Left hindlimb (tissue), 1 donor: ENCODE results near the gene WEE2.

Source experiments
- DNase-seq: peaks from one replicate; pipeline ENCODE4 v3.0.0-alpha.2; 2018

WEE2 gene

DNA sequence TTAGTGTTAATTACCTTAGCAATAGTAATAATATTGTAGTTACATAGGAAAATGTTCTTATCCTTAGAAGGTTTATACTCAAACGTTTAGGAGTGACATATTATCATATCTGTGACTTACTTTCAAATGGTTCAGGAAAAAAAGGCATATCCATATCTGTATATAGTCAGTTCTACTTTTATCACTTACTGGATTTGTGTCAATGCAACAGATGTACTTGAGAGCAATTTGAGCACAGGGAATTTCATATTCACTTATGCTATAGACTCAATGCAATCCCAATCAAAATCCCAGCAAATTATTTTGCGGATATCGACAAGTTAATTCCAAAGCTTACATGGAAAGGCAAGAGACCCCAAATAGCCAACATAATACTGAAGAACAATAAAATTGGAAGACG, 16.2 kb upstream of the WEE2 start:
- no peak for DNase-seq

DNA sequence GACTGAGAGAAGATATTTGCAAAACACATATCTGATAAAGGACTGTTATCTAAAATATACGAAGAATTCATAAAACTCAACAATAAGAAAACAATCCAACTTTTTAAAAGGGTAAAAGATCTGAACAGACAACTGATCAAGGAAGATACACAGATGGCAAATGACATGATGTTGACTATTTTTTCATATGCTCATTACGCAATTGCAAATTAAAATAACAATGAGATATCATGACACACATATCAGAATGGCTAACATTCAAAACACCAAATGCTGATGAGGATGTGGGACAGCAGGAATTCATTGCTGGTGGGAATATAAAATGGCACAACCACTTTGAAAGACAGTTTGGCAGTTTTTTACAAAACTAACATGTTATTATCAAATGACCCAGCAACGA, 15.1 kb upstream of the WEE2 start:
- DNase-seq: no peak

DNA sequence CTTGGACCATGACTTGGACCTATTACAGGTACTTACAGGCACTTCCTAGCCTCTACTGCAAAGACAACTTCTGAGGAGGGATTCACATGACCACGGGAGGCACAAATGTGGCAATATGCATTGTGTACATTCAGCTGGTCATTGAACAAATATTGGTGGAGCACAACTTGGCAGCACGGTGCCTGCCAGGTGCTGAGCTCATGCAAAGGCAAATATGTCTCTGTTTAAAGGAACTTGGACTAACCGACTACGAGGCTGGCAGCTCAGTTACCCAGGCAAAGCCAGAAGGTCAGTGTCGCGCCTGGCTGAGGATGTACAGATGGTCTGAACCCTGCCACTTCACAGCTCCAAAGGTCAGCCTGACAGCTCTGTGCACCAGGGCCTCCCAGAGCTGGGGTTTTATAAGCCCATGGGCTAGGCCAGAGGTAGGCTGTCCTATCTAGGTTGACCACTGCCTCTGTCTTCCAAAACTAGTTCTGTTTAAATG, 12.3 kb upstream of the WEE2 start:
- no peak for DNase-seq

DNA sequence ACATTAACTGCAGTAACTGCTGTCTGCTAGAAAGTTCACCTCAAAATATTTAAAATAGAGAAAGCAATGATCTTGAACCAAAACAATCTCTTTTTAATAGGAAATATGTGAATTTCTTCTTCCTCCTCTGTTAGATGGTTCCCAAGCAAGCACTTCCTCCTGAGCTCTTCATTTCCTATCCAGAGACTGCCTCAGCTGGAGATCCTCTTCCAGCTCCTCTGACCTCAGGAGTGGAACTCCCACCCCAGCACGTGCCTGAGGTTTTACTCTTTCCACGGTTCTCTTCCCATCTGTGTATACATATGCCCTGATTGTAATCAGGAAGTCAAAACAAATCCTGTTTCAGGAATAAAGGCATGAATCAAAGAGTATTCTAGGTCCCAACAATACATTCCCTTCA, 11.8 kb upstream of the WEE2 start:
- no peak for DNase-seq

DNA sequence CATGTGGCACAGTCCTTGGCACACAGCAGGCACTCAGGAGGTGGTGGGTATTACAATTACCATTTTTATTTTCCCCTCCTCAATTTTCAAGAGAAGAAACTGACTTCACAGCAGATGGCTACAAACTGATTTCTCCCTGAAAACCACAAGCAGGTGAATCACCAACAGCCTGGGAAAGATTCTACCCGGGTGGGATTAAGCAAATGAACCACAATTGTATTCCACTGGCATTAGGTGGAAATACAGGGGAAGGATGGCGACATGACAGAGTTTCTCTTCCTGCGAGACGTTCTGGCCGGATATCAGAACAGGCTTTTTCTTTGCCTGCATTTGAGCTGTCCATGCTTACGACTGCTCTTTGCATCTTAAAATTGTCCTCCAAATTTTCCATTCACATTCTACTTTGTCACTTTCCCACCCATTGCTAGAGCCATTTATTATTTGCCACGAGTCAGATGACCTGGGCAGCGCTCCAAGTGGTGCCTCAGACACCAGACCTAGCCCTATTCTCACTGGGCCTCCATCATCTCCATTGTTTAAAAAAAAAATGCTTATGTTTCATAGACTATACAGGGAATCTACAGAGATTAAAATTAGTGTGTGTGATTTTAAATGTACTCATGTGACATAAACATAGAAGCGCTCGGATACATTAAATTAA, 10.8 kb upstream of the WEE2 start:
- no peak for DNase-seq

DNA sequence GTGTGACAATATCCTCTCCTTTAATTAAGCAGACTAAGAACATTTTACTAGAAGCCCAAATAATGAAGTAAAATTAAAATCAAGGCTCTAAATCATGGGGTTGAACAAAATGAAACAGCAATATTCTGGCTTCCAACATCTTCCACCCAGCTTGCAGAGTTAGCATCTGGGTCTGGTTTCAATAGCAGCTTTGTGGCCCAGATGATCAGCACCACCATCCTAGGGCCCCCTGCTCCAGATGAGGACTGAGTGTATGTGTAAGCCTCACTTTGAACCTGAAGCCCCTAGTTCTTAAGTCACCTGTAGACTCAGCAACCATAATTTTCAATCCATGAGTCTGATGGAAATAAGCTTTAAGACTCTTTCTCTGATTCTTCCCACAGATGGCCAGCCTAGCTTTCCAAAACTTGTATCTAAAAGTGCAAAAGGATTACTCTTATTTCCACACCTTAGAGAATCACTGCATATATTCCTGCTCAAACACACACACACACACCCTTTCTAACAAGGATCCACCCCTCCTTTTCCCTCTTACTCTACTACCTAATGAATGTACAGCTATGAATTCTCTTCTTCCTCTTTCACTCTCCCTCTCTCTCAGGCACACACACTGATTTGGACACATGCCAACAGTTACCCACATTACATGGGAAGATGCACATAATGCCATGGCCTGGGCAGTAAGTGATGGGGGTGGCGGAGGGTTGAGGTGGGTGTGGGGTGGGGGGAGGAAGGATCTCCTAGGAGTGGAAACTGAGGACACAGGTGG, 9.7 kb upstream of the WEE2 start:
- no peak for DNase-seq

DNA sequence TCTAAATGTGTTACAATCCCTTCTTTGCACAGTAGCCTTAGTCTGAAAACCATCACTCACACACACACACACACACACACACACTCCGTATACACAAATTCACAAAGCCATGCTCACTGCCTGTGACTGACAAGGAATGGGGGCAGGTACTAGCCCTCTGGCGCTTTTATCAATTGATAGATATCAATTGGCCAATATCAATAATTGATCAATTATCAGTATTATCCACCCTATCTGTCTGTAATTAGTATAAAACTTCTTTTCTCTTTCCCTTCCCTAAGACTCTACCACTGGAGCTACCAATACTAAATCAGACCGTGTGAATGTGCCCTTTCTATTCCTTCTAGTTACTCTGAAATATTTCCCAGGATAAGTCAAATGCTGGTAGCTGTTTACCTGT, 8.3 kb upstream of the WEE2 start:
- no peak for DNase-seq

DNA sequence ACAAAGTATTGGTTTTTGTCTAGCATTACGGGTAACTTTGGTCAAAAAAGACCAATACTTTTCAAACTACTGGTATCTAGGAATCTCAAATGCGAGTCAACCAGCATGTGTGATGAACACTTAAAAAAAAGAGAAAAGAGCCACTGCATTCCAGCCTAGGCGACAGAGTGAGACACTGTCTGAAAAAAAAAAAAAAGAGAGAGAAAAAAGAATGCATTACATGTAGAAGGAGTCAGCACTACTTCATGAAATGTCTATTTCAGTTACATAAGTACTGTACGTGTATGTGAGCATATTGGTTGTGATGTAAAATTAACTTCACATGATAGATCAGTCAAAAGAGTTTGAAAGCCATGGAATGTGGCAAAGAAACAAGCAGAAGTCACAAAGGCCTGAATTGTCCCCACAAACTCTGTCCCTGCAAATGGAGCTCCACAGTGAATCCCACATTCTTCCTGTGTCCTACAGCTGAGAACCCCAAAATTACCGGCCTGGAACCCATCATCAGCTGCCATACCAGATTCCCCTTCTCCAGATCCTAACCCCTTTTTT, 7.8 kb upstream of the WEE2 start:
- no peak for DNase-seq

DNA sequence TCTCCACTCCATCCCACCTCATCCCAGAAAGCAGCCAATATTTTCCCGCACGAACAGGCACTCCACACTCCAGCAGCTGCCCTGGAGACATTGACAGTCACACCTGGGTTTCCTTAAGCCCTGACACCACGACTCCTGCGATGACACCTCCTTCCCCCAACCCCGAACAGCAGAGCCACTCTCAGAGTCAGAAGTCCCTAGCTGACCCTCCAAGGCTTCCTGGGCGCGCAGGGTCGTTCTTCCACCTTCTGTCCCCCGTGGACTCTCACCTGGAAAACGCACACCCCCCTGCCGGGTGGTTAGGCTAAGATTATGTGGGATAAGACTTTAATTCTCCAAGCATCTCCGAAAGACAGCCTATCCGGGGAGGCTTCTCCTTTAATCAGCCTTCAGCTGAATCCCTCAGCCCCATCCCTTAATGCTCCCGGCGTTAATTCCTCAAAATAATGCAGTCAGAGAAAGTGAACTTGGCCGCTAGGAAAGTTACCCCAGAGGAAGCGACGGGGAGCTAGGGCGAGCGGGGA, 7.2 kb upstream of the WEE2 start:
- DNase-seq: no peak

DNA sequence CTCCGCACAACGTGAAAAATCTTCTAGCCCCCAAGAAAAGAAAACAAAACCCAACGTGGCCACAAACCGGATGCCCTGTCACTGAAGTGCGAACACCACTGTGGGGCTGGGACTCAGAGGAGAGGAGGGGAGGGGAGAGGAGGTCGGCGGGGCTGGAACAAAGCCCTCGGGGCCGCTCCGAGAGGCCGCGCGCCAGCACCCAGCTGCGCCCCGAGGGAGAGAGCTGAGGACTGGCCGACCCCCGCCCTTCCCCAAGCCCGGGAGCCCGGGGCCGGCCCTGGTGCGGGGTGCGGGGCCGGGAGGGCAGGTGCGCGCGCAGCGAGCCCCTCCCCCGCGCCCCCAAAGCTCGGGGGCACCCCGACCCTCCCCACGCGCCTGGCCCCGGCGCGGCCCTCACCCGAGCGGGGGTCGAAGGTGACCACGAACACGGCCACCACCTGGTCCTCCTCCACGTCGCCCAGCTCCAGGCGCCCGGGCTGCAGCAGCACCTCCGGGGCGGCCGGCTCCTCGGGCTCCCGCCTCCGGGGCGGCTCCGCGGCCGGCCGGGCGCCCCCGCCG, 6.6 kb upstream of the WEE2 start:
- DNase-seq: peak; percentile 57

DNA sequence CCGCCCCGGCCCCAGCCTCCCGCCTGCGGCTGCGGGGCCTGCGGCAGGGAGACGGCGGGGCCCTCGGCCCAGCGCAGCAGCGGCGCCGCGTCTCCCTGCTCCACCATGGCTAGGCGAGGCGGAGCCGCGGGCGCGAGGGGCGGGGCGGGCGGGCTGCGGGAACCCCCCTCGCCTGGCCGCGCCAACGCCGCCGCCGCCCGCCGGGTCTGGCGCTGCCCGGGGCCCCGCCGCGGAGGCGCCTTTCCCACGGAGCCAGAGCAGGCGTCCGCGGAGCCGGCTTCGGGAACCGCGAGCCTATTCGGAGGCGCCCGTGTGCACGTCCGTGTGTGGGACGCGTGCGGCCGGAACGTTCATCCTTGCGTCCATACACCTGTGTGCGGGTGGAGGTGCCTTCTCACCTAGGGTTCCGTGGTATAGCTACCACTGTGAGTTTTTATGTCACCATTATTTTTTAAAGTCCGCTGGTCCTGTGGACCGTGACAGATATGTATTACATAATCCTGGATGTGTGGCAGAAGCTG, 6.0 kb upstream of the WEE2 start, which contains the start of gene DENND11:
DENND11 (minus strand) TSS at position 120 of the 521 bp plus-strand sequence; CDS start at position 107, 13 bp downstream.
- peak; percentile 55 for DNase-seq

DNA sequence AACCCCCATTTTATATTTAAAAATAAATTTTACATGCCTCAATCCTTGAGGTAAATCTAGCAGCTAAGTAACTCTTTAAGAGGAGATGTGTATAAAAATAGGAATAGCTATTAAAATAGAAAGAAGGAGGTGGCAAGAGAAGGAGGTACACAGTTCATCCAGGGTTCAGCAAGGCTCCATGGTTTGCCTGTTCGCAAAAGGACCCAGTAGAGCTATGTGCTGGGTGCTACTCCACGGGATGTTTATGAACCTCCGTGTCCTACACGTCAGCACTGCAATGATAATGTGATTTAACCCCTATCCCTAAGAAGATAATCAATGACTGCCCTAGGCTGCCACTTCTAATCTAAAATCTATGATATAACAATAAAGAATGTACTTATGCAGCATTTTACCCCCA, 5.3 kb upstream of the WEE2 start:
- DNase-seq: no peak

DNA sequence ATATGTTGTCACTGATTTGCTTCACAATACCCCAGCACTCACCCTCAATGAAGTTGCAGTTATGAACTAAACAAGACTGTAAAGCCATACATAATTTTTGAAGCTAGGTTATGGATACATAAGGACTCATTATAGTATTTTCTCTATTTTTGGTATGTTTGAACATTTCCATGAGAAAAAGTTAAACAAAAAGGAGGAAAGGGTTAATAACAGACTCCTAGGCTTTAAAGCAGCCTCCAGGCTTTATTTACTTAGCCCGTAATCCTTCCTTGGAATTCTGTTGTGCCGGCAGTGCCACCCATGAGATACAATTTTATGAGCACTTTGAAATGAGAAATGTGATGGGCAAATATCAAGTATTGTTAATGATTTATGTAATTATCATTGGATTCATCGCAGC, 4.0 kb upstream of the WEE2 start:
- no peak for DNase-seq

DNA sequence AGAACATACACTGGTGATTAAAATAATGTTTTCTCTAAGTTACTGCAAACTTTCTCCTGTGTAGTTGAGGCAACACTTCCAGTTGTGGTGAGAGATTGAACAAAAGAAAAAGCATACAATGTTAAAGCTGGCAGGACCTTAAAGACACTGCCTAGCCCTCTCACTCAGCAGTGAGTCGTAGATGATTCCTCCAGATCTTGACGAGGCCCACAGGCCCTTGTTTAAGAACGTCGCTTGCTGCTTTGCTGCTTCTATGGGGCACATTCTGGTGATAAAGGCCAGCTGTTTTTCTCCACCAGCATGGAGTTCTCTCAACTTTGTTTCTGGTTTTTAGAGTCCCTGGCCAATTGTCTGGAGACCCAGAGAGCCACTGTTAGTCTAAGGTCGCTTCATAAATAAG, 3.4 kb upstream of the WEE2 start:
- DNase-seq: no peak

DNA sequence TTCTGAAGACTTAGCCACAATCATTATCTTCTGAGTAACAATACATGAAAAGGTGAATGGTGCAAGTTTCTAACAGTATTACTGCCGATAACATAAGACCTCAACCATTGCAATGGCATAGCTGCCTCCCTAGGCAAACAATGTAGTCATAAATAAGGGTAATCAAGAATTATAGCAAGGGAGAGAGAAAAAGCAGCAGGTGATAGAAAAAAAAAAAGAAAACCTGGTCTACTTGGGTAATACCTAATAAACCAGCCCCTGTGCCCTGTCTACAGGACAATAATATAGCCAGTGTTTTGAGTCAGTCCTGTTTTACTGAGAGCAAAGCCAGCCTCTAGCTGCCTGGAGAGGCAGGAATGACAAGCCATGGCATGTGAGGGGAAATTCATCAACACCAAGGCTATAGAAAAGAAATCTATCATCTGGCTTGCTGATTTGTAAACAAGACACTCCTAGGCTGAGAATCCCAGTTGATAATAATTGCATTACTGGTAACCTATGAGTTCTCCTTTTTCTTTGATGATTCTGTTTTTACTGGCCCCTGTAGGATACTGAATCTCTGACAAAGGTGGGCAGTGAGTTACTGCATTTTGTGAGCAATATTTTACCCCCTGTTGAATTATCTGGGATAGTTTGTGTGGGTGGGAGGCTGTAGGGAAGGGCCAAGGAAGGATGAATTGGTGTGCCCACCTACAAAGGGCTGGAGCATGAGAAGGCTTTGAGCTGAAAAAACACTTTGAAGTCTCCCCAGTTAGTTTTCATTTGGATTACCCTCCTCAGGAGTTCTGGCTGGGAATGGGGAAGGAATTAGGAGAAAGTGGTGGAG, 1.7 kb upstream of the WEE2 start:
- DNase-seq: no peak

DNA sequence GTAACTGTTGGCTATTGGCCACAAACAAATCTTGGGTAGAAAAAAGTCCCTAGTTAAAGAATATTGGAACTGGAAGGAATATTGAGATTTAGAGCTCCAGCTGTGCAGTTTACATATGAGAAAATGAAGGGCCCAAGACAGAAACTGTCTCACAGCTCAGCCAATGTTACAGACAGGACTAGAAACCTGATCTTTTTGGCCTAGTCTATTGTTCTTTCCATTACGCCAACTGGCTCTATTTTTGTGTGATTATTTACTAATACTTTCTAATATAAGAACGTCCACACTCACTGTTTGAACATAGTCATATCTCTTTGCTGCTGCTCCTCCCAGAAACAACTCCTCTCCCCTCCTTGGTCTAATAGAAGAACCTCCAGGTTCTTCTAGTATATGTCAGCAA, 1.2 kb downstream of the WEE2 start:
- no peak for DNase-seq

DNA sequence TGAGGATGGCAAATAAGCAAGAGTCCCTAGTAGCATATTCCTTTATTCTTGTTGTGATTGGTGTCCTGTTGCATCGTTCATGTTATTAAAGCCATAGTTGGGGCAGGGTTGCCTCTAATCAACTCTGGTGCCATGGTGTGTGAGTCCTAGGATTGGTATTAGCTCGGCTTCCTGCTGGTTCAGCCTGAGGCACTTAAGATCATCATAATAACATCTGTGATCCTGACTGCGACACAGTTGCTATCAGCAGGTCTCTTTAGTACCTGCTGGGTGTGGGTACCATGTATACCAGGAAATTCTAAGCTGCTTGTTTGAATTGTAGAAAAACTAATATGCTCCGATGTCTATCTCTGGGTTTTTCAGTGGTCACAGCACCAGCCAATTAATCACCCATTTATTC, 1.6 kb downstream of the WEE2 start:
- no peak for DNase-seq

DNA sequence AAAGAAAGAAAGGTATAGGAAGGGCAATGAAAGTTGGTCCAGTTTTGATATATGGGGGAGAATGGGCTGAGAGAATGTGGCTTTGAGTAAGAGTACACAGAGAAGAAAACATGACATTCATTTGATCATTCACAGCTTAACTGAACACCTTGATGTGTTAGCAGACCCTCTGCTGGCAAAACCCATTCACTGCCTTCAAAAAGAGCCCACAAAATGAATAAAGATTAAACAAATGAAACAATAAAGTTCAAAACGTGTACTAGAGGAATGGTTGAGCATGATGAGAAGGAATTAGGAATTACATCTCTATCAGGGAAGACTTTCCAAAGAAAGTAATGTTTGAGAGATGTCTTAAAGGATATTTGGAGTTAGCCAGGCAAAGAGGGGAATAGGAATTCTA, 2.1 kb downstream of the WEE2 start:
- DNase-seq: no peak

DNA sequence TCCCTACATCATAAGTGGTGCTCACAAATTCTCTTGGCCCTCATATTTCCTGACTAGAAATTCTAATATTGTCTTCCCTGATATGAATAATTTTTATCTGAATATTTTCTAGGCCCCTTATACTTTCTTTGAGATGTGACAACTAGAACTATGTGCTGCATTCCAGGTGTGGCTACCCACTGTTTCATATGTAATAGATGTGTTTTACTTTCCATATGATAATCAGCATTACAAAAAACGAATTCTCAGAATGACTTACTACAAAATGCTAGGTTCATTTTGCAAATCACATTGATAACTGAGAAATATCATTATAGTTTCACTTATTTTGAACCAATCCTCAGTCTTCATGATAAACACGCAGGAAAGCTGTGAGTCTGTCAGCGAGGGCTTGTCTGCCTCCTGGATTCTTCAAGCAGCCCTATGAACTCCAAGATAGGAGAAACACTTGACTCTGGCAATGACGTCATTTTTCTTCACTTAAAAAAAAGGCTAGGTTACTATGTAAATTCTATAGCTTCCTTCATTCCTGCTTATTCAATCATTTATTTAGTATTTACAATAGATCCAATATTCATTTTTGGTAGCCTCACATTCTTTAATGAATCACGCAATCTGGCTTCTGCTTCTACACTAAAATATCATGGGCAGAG, 4.6 kb downstream of the WEE2 start:
- no peak for DNase-seq

DNA sequence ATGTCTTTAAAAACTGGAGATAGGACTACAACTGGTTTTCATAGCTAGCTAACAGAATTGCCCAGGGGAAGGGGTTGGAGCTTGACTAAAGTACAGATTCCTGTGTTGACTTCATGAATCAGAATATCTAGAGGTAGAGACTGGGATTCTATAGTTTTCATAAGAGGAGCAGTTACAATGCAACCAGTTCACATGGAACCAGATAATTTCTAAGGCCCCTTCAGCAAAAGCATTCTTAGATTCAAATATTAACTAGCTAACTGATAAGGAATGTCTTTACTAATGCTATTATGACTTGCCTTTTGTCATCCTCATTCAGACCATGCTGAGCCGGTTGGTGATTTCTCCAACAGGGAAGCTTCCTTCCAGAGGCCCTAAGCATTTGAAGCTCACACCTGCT, 5.7 kb downstream of the WEE2 start:
- DNase-seq: no peak

DNA sequence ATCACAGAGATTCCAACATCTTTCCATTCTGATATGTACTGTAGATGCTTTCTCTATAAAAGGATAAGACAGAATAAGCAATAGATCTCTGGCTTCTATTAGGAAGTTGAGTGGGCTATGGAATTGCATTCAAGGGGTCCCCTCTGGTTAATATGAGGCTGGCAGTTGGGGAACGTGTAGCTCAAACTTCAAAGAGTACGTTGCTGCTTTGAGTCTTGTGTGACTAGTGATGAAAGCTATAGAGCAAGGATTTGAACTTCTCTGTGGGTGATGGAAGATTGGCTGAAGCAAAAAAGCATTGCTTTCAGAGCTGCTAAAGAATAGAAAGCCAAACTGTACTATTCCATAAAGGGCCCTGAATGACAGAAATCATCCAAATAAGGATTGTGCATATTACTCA, 6.4 kb downstream of the WEE2 start:
- no peak for DNase-seq

DNA sequence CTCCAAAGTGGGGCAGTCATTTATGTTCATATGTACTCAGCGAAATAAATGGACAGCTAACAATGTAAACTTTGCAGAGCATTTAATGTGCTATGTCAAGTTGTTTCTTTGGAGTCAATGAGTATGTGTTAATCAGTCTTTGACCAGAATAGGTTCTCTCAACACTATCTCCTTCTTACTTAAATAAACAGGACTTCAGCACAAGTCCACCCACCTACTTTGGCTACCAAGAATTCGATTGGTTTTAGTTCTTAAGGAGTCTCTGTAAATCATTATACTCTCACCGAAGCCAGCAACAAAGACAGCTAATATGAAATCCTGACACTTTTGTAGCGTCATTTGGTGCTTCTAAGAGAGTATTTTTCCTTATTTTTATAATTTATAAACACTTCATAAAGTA, 6.9 kb downstream of the WEE2 start:
- no peak for DNase-seq
